ENCODE measurements around the gene S100B. TPM values are rescaled to one million over a fixed set of nuclear protein-coding genes. Genes with fewer than 3 reads are reported as not detected.

Gene S100B
- total RNA-seq, 1 donor: 1.4 TPM

- H3K4me3 ChIP-seq (ENCODE audit: insufficient read depth, low read length): no peak overlapping the region
- H2AFZ ChIP-seq (ENCODE audit: low read length): no peak overlapping the region
- TF ChIP-seq, protein P1, sequence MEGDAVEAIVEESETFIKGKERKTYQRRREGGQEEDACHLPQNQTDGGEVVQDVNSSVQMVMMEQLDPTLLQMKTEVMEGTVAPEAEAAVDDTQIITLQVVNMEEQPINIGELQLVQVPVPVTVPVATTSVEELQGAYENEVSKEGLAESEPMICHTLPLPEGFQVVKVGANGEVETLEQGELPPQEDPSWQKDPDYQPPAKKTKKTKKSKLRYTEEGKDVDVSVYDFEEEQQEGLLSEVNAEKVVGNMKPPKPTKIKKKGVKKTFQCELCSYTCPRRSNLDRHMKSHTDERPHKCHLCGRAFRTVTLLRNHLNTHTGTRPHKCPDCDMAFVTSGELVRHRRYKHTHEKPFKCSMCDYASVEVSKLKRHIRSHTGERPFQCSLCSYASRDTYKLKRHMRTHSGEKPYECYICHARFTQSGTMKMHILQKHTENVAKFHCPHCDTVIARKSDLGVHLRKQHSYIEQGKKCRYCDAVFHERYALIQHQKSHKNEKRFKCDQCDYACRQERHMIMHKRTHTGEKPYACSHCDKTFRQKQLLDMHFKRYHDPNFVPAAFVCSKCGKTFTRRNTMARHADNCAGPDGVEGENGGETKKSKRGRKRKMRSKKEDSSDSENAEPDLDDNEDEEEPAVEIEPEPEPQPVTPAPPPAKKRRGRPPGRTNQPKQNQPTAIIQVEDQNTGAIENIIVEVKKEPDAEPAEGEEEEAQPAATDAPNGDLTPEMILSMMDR (IDR thresholded peaks at IDR 0.05; ENCODE audit: extremely low read depth, low read depth, low read length): no peak
- no peak overlapping the region for H3K27ac ChIP-seq (ENCODE audit: low read depth, low read length)
- H4K20me1 ChIP-seq (ENCODE audit: insufficient read depth, low read length): peaks cover 54% of the 10 kb centered on the region
- no peak for DNase-seq (ENCODE audit: insufficient read length, low spot score, missing footprints)
- H3K79me2 ChIP-seq (ENCODE audit: insufficient read depth, low read length): peaks cover 73% of the 10 kb centered on the region
- H3K36me3 ChIP-seq (ENCODE audit: insufficient read depth, low read length): peaks cover 61% of the 10 kb centered on the region
- peaks cover 25% of the 10 kb centered on the region for H3K4me1 ChIP-seq (ENCODE audit: insufficient read depth, low read length)
- no peaks in the 10 kb centered on the region for H3K9me3 ChIP-seq (ENCODE audit: low read depth, low read length)
- H3K27me3 ChIP-seq (ENCODE audit: insufficient read depth, low read length): no peaks in the 10 kb centered on the region
- no peak overlapping the region for H3K4me2 ChIP-seq (ENCODE audit: insufficient read depth, low read length)
Measured at GRCh38 chr21:46641656-46642055, 36.8 kb upstream of the S100B start.

DNA sequence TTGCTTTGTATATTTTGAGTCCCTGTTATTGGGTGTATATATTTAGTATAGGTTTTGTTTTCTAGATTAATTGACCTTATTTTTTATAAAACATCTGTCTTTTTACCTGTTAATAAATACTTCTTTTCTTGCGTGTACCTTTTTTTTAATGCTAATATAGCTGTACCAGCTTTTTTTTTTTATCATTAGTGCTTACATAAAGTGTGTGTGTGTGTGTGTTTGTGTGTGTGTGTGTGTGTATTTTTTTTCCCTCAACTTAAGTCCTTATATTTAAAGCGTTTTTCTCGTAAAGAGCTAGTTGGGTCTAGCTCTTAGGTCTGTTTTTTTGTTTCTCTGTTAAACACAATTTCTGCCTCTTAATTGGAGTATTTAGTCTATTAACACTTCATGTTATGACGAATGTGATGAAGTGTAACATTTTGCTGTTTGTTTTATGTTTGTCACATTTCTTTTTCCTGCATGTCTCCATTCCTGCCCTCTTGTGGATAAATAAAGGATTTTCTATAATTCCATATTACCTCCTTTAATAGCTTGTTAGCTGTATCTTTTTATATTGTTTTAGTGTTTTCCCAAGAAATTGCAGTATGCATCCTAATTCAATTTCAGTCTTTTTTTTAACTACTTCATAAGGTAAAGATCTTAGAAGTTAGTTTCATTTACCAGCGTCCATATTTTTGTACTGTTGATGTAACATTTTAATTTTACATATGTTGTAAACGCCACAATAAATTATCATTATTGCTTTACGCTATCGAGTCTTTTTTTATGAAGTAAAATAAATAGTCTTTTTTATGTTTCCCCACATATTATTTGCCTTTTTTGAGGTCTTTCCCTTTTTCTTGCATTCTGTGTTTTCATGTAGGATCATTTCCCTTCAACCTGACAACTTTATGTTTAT, 34.9 kb upstream of the S100B start:
- Histone ChIP-seq H3K4me1 (ENCODE audit: insufficient read depth, low read length) (peaks cover 36% of the 10 kb centered on the region), H3K27ac (ENCODE audit: low read depth, low read length) (no peak overlapping the region), H3K36me3 (ENCODE audit: insufficient read depth, low read length) (peaks cover 43% of the 10 kb centered on the region), H3K4me3 (ENCODE audit: insufficient read depth, low read length) (no peak overlapping the region), H2AFZ (ENCODE audit: low read length) (no peak overlapping the region), H3K9me3 (ENCODE audit: low read depth, low read length) (no peaks in the 10 kb centered on the region), H3K79me2 (ENCODE audit: insufficient read depth, low read length) (peaks cover 75% of the 10 kb centered on the region), H3K27me3 (ENCODE audit: insufficient read depth, low read length) (no peaks in the 10 kb centered on the region), H4K20me1 (ENCODE audit: insufficient read depth, low read length) (peaks cover 58% of the 10 kb centered on the region), H3K4me2 (ENCODE audit: insufficient read depth, low read length) (peak overlapping the region; percentile 20)
- TF ChIP-seq, protein P1 (IDR thresholded peaks at IDR 0.05; ENCODE audit: extremely low read depth, low read depth, low read length): peak; percentile 61
- no peak for DNase-seq (ENCODE audit: insufficient read length, low spot score, missing footprints)

- Histone ChIP-seq H2AFZ (ENCODE audit: low read length) (no peak overlapping the region), H3K36me3 (ENCODE audit: insufficient read depth, low read length) (peaks cover 28% of the 10 kb centered on the region), H3K27ac (ENCODE audit: low read depth, low read length) (peak overlapping the region; percentile 3), H3K4me2 (ENCODE audit: insufficient read depth, low read length) (peak overlapping the region; percentile 92), H3K79me2 (ENCODE audit: insufficient read depth, low read length) (peaks cover 68% of the 10 kb centered on the region), H3K9me3 (ENCODE audit: low read depth, low read length) (no peaks in the 10 kb centered on the region), H4K20me1 (ENCODE audit: insufficient read depth, low read length) (peaks cover 56% of the 10 kb centered on the region), H3K4me1 (ENCODE audit: insufficient read depth, low read length) (peaks cover 40% of the 10 kb centered on the region), H3K4me3 (ENCODE audit: insufficient read depth, low read length) (peak overlapping the region; percentile 33), H3K27me3 (ENCODE audit: insufficient read depth, low read length) (no peaks in the 10 kb centered on the region)
- no peak for DNase-seq (ENCODE audit: insufficient read length, low spot score, missing footprints)
- TF ChIP-seq, protein P1 (IDR thresholded peaks at IDR 0.05; ENCODE audit: extremely low read depth, low read depth, low read length): no peak
Measured at GRCh38 chr21:46637952-46638746, 33.3 kb upstream of the S100B start.

Measured in osteoblast (primary cell).